NCI-H2227 treated with DMSO at 0.1 percent for 48 hours (cell line): ENCODE data around the gene RASSF4.

Experiments
- DNase-seq: peaks from one replicate; lab custom pipeline; 2025; lab: John Stamatoyannopoulos, UW

The RASSF4 gene

GRCh38 chr10:44947371-44948152, 12.0 kb upstream of the RASSF4 start:
- DNase-seq, result no peak

DNA sequence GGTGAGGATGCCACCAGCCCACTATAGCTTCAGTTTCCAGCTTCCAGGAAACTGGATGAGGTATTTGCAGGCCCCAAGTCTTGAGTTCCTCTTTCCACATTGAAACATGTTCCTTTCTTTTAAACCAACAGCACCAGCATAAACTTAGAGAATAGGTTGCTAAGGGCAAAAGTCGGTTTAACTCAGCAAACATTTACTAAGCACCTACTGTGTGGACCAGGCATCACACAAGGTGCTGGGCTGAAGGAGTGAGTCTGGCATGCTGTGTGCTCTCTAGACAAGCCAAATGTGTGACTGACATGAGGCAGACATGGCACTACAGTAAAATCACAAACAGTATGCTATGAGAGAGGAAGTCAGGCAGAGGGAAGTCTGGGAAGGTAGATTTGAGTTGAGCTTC, 11.0 kb upstream of the RASSF4 start:
- no peak for DNase-seq

GRCh38 chr10:44949127-44949802, 10.3 kb upstream of the RASSF4 start:
- DNase-seq, result no peak

DNA sequence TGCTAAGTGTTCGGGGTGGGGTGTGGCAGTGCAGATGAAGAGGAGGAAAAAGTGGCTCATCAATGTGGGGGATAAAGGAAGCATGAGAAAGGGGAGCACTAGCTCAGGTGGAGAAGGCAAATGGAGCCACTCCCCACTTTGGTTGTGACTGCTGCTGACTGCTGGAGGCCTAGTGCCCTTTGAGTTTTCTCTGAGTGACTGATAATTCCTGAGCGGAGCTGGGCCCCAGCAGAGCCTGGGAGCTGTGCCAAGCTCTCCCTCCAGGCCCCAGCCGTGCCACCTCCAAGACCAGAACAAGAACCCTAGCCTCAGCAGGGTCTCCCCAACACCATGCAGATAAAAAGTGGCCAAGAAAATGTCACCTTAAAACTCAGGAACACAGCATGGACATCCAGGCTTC, 9.7 kb upstream of the RASSF4 start:
- DNase-seq, result no peak

DNA sequence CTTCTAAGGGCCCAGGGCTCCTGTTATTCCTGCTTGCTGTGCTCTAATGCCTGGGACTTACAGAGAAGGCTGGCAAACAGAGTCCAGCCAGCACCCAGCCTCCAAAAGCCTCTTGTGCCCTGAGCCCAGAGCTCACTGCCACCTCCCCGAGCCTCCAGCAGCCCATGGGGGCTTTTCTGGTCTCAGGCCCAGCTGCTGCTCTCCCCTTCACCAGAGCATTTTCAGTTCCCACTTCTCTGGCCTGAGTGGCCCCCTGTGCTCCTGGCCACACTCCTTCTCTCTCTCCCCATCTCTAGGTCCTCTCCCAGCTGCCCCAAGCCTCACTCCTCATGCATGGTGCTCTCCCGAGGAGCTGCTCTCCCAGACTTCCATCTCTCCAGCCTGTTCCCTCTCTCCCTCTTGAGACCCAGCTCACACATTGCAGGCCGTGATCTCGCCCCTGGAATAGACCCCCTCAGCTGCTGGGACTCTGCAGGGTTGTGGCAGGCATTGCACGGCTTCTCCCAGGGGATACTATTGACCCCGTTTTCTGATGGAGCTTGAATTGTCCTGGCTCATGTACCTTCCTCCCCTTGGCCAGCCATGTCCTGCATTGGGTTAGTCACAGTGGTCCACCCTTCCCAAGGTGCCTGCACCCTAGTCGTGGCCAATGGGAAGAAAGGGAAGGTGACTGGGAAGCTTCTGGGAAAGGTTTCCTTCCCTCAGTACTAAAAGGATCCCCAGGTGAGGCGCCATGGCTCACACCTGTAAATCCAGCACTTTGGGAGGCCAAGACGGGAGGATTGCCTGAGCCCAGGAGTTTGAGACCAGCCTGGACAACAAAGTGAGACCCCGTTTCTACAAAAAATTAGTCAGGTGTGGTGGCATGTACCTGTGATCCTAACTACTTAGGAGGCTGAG, 9.0 kb upstream of the RASSF4 start:
- DNase-seq, result no peak

- DNase-seq, result no peak
Observed at GRCh38 chr10:44951576-44952226, 7.9 kb upstream of the RASSF4 start.

DNA sequence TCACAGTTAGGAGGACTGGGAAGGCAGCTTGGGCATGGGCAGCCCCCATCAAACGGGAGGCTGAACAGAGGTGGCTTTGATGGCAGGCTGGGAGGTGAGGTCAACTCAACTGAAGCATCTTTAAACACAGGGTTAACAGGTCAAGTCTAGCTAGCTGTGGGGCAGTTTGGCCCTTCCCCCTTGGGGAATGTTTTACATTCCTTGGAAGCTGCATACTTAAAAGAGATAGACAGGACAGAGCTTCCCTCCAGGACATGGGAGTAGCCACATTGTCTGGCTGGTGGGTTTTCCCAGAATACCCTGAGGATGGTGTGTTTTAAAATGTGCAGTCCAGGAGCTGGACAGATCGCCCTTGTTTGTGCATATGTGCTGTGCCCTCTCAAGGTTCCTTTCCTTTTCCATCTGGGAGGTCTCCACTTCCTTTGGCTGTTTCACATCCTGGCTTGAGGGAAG, 6.8 kb upstream of the RASSF4 start:
- DNase-seq, result no peak

DNA sequence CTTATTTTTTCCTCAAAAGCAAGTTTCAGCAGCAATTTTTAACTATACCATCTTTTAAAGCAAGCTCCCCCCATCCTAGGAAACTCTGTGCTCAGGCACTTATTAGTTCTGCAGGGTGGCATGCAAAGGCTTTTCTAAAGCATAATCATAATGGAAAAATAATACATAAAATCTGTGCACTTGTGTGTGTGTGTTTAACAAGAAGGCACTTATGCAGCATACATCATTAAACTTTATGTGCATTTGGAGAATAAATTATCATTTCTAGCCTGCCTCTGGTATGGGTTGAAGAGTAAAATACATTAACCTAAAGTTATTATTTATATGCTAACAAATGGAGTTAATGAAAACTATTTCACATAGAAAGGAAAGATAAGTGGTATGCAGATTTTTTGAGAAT, 5.6 kb upstream of the RASSF4 start:
- no peak for DNase-seq

- DNase-seq, result no peak
Observed at GRCh38 chr10:44954962-44955361, 4.6 kb upstream of the RASSF4 start.

DNA sequence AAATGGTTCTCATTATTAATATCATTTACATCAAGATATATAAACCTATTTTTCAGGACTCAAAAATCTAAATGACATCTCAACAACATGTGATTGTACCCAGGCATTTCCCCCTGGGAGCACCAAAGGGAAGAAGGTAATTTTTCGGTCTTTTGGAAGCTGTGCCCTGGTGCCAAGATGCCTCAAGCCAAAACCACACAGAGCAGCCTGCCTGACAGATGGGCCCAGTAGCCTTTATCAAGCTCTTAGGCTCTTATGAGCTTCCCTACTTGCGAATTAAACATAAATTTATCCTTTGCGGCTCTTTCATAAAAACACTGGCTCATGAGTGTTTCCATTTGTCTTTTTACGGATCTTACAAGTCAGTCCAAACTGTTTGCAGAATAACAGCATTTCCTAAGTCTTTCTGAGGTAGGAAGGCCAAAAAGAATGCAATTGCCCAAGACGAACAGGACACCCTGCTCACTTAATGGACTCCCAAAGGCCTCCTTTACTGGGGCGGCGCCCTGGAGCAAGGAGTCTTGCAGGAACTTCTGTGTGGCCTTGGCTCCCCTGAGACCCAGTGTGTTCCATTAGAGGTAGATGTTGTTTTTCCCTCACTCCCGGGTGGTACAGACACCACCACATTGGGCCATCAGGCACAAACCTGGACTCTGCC, 4.1 kb upstream of the RASSF4 start:
- DNase-seq, result no peak

DNA sequence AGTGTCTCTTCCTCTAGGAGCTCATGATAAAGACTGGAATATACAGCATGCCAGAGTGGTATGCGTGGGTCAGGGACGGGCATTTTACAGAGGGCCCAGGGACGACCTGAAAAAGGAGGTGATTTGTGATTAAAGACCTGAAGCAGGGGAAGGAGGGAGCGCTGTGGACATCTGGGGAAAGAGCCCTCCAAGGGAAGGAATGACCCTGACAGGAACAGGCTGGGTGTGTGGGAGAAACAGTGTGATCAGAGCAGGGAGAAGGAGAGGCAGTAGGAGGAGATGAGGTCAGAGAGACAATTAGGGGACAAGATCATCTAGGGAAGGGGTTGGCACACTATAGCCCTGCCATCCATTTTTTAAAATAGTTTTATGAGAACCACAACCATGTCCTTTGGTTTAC, 3.4 kb upstream of the RASSF4 start:
- DNase-seq, result no peak

DNA sequence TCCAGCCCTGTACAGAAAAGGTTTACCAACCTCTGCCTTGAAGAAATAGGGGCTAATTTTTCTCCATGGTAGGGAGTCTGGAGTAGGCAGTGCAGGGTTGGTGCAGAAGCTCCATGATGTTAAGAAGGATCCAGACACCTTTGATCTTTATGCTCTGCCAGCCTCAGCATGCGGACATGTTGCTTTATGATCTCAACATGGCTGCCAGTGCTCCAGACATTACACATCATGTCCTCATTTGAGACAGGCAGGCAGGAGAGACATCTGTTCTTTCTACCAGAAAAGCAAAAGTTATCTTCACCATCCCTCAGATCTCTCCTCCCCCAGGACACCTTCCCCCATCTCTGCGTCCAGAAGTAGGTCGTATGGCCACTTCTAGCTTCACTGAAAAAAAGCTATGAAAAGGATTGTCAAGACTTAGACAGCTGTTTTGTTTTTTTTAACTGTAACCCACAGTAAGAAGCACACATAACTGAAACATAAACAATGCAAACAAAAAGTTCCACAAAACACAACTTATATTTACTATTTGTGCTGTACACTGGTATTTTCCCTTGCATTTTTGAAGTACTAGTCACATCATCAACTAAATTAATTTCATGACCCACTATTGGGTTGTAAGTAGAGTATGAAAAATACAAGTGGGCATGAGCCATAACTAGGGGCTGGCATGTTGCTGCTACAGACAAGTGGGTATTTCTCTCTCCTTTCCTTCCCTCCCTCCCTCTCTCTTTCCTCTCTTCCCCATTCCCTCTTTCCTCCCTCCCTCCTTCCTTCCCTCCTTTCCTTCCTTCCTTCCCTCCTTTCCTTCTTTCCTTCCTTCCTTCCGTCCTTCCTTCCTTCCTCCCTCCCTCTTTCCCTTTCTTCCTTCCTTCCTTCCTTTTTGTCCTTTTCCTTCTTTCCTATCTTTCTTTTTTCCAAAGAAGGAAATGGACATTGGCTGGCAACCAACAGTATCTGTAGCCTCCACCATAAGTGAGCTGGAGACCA, 2.6 kb upstream of the RASSF4 start:
- no peak for DNase-seq

DNA sequence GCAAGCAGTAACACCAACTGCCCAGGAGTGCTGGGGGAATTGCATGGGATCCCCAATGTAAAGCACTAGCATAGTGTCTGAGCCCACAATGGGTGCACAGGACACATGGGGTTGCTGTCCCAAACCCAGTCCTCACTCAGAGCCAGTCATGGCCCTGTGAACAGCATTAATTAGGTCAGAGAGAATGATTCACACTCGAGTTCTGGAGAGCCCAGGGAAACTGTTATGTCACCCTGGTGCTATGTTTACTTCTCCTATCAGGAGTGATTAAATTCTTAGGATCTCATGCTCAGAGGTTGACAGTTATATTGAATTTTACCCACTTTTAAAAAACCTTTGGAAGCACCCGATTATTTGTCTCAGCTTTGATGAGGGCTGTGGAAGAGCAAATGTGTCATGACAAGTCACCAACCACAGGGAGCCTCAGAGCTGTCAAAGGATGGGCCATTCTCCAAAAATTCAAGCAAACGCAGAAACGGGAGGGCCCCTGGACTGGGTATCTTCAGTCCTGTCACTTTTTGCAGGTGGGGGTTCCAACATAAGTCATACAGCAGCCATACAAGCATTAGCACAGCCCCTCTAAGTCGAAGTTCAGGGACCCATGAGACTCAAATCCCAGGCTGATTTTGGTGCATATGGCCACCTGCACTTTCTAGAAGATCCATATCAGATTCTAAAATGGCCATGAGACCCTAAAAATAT, 1.3 kb upstream of the RASSF4 start:
- no peak for DNase-seq

- DNase-seq, result no peak
Observed at GRCh38 chr10:44958898-44959246, 730 bp upstream of the RASSF4 start.

GRCh38 chr10:44960088-44960460, 472 bp downstream of the RASSF4 start:
- DNase-seq, result no peak

DNA sequence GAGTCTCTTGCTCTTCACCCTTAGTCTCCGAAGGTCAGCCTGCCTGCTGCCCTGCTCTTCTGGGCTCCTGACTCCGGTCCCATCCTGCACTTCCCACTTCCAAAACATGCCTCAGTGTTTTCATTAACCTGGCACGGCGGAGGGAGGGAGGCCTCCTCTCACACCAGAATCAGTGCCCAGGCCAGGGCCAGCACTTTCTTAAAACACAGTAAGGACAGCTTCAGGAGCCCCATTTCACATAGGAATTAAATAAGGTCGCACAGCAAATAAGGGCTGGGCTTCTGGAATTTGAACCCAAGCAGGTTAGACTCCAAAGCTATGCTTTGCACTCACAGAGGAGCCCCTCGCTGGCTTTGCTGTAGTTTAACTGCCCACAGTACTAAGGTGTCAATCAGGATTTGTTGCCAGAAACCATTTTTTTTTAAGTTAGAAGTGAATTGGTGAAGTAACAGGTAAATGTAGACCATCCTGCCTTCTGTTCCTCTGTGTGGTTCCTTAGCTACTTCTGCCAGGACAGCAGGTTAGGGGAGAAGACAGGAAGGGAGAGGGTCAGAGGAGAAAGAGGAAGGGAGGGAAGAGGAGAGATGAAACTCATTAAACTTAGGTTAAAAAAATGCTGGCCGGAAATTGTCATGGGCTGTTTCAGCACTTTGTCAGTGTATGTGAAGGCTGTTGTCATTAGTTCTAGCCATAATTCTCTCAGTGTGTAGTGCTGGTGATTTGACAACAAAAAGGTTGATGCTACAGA, 1.1 kb downstream of the RASSF4 start:
- no peak for DNase-seq

- no peak for DNase-seq
Observed at GRCh38 chr10:44961230-44961571, 1.6 kb downstream of the RASSF4 start.

DNA sequence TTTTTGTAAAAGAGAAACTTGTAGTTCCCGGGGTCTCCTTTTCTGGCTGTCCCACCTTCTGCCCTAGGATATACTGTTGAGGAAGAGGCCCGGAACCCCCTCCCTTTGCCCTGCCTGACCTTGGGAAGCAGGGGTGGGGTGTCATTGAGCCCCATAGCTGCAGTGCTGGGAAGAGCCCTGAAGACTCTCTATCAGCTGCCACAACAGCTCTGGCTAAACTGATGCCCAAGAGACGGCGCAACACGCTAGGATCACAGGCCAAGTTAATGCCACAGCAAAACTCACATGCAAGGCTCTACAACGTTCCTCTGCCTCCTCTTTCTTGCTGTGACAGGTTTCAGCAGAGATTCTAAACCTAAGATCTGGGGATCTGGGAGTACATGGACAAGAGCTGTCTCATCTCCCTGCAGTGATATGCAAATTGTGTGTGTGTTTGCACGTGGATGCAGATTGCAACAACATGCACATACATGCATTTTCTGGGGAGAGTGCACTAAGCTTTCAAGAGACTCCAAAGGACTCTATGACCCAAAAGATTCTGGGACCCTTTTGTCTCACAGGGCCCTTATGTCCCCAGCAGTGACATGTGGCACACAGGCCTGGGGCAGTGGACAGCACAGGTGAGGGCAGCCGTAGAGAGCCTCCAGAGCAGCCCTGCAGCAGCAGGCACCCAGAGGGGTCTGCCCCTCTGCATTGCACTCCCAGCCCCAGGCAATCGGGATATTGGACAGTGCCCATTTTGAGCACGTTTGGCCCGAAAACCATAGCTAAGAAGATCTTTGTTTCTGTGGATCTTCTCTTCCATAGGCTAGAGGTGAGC, 2.5 kb downstream of the RASSF4 start:
- DNase-seq, result no peak
